ENCODE data around the gene PRADC1.

Gene PRADC1

DNA sequence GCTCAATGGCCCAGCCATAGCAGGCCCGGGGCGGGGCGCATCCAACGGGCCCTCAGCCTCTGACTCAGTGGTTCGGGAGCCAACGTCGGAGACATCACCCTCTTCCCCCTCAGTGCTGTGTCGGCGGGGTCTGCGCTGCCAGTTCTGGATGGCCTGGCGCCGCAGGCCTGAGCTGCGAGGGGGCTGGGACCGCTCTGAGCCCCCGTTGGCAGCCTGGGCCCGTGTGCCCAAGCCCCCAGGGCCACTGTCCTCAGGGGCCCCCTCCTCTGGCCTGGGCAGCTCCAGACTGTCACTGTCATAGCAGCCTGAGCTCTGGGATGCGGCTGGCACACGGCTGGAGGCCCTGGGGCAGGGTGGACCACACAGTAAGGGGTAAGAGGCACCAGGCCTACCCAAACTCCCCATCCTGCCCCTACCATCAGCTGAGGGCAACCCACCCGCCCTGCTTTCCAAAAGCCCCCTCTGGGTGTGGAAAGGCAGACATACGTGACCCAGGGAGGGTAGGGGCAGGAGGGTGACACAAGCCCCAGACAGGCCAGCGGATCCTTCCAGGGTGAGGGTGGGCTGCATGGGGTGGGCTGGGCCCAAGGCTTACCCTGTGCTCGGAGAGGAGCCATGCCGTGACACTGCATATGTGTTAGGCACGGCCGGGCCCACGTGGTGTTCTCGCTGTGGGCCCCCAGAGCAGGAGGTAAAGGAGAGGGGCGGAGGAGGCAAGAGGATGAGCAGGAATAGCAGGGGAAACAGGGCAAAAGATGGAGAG is 32.4 kb upstream of the PRADC1 start:
- TF ChIP-seq, protein P1, sequence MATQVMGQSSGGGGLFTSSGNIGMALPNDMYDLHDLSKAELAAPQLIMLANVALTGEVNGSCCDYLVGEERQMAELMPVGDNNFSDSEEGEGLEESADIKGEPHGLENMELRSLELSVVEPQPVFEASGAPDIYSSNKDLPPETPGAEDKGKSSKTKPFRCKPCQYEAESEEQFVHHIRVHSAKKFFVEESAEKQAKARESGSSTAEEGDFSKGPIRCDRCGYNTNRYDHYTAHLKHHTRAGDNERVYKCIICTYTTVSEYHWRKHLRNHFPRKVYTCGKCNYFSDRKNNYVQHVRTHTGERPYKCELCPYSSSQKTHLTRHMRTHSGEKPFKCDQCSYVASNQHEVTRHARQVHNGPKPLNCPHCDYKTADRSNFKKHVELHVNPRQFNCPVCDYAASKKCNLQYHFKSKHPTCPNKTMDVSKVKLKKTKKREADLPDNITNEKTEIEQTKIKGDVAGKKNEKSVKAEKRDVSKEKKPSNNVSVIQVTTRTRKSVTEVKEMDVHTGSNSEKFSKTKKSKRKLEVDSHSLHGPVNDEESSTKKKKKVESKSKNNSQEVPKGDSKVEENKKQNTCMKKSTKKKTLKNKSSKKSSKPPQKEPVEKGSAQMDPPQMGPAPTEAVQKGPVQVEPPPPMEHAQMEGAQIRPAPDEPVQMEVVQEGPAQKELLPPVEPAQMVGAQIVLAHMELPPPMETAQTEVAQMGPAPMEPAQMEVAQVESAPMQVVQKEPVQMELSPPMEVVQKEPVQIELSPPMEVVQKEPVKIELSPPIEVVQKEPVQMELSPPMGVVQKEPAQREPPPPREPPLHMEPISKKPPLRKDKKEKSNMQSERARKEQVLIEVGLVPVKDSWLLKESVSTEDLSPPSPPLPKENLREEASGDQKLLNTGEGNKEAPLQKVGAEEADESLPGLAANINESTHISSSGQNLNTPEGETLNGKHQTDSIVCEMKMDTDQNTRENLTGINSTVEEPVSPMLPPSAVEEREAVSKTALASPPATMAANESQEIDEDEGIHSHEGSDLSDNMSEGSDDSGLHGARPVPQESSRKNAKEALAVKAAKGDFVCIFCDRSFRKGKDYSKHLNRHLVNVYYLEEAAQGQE (IDR thresholded peaks at IDR 0.05; ENCODE audit: low read depth): no peak
- TF ChIP-seq EGR1 (IDR thresholded peaks at IDR 0.05) (no peak), ZBTB7A (IDR thresholded peaks at IDR 0.05; ENCODE audit: low read depth) (no peak), NFIC (IDR thresholded peaks at IDR 0.05) (no peak), CEBPB (IDR thresholded peaks at IDR 0.05) (no peak), EP300 (IDR thresholded peaks at IDR 0.05; ENCODE audit: borderline replicate concordance) (no peak), YY1 (IDR thresholded peaks at IDR 0.05; ENCODE audit: low read depth) (no peak), MAX (IDR thresholded peaks at IDR 0.05) (no peak), USF1 (IDR thresholded peaks at IDR 0.05) (no peak), TEAD4 (IDR thresholded peaks at IDR 0.05) (no peak), FOXM1 (IDR thresholded peaks at IDR 0.05; ENCODE audit: borderline replicate concordance, low read depth) (no peak), CREB1 (IDR thresholded peaks at IDR 0.05; ENCODE audit: low read depth) (no peak)

DNA sequence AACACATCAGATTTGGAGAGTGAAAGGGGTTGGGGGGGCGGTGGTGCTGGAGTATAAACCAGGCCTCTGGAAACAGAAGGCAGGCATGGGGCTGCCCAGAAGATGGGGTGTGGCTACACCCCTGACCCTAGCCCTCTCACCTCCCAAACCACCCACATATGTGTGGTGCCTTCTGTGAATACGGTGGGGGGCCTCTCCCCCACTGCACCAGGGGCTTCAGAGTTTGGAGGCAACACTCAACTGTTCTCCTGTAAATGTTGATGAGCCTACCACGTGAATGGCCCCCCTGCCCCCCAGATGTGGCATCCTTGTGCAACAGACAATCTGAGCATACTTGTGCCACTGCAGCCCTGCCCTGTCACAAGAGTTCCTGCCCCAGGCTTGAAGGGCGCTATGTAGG is 31.7 kb upstream of the PRADC1 start:
- TF ChIP-seq CEBPB (IDR thresholded peaks at IDR 0.05) (0 out of 2 replicates have a peak, but pooled peaks have one; percentile 14), EP300 (IDR thresholded peaks at IDR 0.05; ENCODE audit: borderline replicate concordance) (no peak), TAF1 (IDR thresholded peaks at IDR 0.05; ENCODE audit: low read depth) (no peak)

GRCh38 chr2:73264332-73264606 is 31.2 kb upstream of the PRADC1 start:
- TF ChIP-seq YY1 (IDR thresholded peaks at IDR 0.05; ENCODE audit: low read depth) (no peak), RAD21 (IDR thresholded peaks at IDR 0.05; ENCODE audit: low read depth) (no peak), FOXM1 (IDR thresholded peaks at IDR 0.05; ENCODE audit: borderline replicate concordance, low read depth) (no peak), CEBPB (IDR thresholded peaks at IDR 0.05) (no peak), MAX (IDR thresholded peaks at IDR 0.05) (no peak), TCF12 (IDR thresholded peaks at IDR 0.05; ENCODE audit: low read depth) (no peak), TAF1 (IDR thresholded peaks at IDR 0.05; ENCODE audit: low read depth) (no peak), NFIC (IDR thresholded peaks at IDR 0.05) (no peak), EP300 (IDR thresholded peaks at IDR 0.05; ENCODE audit: borderline replicate concordance) (no peak), CREB1 (IDR thresholded peaks at IDR 0.05; ENCODE audit: low read depth) (no peak), ZBTB7A (IDR thresholded peaks at IDR 0.05; ENCODE audit: low read depth) (no peak), TEAD4 (IDR thresholded peaks at IDR 0.05) (no peak), USF1 (IDR thresholded peaks at IDR 0.05) (no peak), EGR1 (IDR thresholded peaks at IDR 0.05) (no peak)
- TF ChIP-seq, protein P1 (IDR thresholded peaks at IDR 0.05; ENCODE audit: low read depth): no peak

GRCh38 chr2:73263540-73264331 is 30.7 kb upstream of the PRADC1 start:
- no peak for TF ChIP-seq CEBPB (IDR thresholded peaks at IDR 0.05)
- TF ChIP-seq MAX (IDR thresholded peaks at IDR 0.05): no peak
- no peak for TF ChIP-seq EGR1 (IDR thresholded peaks at IDR 0.05)
- TF ChIP-seq TEAD4 (IDR thresholded peaks at IDR 0.05): no peak
- TF ChIP-seq ZBTB7A (IDR thresholded peaks at IDR 0.05; ENCODE audit: low read depth): no peak
- TF ChIP-seq YY1 (IDR thresholded peaks at IDR 0.05; ENCODE audit: low read depth): no peak
- TF ChIP-seq CREB1 (IDR thresholded peaks at IDR 0.05; ENCODE audit: low read depth): no peak
- TF ChIP-seq NFIC (IDR thresholded peaks at IDR 0.05): no peak
- no peak for TF ChIP-seq EP300 (IDR thresholded peaks at IDR 0.05; ENCODE audit: borderline replicate concordance)
- TF ChIP-seq USF1 (IDR thresholded peaks at IDR 0.05): no peak
- TF ChIP-seq, protein P1 (IDR thresholded peaks at IDR 0.05; ENCODE audit: low read depth): no peak
- no peak for TF ChIP-seq TAF1 (IDR thresholded peaks at IDR 0.05; ENCODE audit: low read depth)
- no peak for TF ChIP-seq TCF12 (IDR thresholded peaks at IDR 0.05; ENCODE audit: low read depth)
- TF ChIP-seq RAD21 (IDR thresholded peaks at IDR 0.05; ENCODE audit: low read depth): no peak
- no peak for TF ChIP-seq FOXM1 (IDR thresholded peaks at IDR 0.05; ENCODE audit: borderline replicate concordance, low read depth)
